ENCODE data around the gene DOCK9. TPM values are rescaled to one million over a fixed set of nuclear protein-coding genes. Genes with fewer than 3 reads are reported as not detected.

The DOCK9 gene
- total and polyA plus RNA-seq, 9 of the 15 experiments (the other 6 are each of a cell fraction or from before 2014, with no cell fraction given) = 3.5 to 25.3 (median 16.7) TPM

- TF ChIP-seq NFYB (IDR thresholded peaks at IDR 0.05; ENCODE audit: extremely low read depth, insufficient read length) = no peak
- TF ChIP-seq NR2F6 (CRISPR knock-in tag; IDR thresholded peaks at IDR 0.05) = no peak
Measured at GRCh38 chr13:98782654-98783053, 195.2 kb downstream of the DOCK9 start (continued).

DNA sequence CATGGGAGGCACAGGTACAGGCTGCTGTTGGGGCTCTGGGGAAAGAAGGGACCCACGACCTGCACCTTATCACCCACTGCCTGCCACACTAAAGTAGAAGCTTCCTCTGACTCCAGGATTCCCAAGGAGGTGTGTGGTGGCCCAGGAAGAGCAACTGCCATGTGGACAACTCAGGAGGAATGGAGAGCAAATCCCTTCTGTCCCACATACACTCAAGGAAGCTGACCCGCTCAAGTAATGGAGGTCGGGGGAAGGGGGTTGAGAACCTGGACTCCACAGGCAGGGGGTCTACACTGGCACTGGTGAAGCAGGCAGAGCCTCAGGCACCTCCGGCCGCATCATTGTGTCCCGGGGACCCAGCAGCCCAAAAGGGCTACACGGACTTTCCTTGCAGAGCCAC lies 196.0 kb downstream of the DOCK9 start:
- peaks cover 16 to 57% of the 10 kb centered on the region in 2 experiments for H3K27me3 ChIP-seq (ENCODE audit: control insufficient read depth in 2 of 2, insufficient read depth in 2 of 2, low read length in 2 of 2)
- no peak overlapping the region for H3K9ac ChIP-seq (ENCODE audit: insufficient read depth in 1 of 2, low read depth in 2 of 2, low read length in 2 of 2)
- in situ Hi-C loops (cut with MboI) = no loop called here
- H4K20me1 ChIP-seq (replicated peaks; ENCODE audit: control insufficient read depth, insufficient read depth, low read length) = no peaks in the 10 kb centered on the region
- H2AFZ ChIP-seq (ENCODE audit: low read depth, low read length) = no peak overlapping the region
- H3K9me1 ChIP-seq (ENCODE audit: control insufficient read depth, insufficient read depth, low read length) = no peaks in the 10 kb centered on the region
- ATAC-seq = no peak
- ChIA-PET POLR2A (no interaction called here), CTCF (ENCODE audit: low intra/inter-chr PET ratio) (no interaction called here)
- no peaks in the 10 kb centered on the region for H3K79me2 ChIP-seq (ENCODE audit: control insufficient read depth, insufficient read depth, low read length)
- no peaks in the 10 kb centered on the region for H3K4me1 ChIP-seq (replicated peaks in 1 of 2; ENCODE audit: control insufficient read depth in 2 of 2, insufficient read depth in 2 of 2, low read length in 2 of 2)
- H3K4me2 ChIP-seq (ENCODE audit: insufficient read depth, low read length) = no peak overlapping the region
- no TSS peak for BruUV-seq (replicated peaks)
- no peaks in the 10 kb centered on the region for H3K36me3 ChIP-seq (ENCODE audit: control insufficient read depth, insufficient read depth, low read length)
- H3K4me3 ChIP-seq = no peak overlapping the region
- intact Hi-C loops (cut with micrococcal nuclease) = no loop called here
- no peak for TF ChIP-seq HDAC6 (IDR thresholded peaks at IDR 0.05; ENCODE audit: low read depth, low read length)
- no peak for TF ChIP-seq ELK3 (CRISPR knock-in tag; IDR thresholded peaks at IDR 0.05)
- TF ChIP-seq, protein P1, sequence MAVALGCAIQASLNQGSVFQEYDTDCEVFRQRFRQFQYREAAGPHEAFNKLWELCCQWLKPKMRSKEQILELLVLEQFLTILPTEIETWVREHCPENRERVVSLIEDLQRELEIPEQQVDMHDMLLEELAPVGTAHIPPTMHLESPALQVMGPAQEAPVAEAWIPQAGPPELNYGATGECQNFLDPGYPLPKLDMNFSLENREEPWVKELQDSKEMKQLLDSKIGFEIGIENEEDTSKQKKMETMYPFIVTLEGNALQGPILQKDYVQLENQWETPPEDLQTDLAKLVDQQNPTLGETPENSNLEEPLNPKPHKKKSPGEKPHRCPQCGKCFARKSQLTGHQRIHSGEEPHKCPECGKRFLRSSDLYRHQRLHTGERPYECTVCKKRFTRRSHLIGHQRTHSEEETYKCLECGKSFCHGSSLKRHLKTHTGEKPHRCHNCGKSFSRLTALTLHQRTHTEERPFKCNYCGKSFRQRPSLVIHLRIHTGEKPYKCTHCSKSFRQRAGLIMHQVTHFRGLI (CRISPR knock-in tag; IDR thresholded peaks at IDR 0.05) = no peak
- no peak for TF ChIP-seq RBM39 (optimal IDR thresholded peaks at IDR 0.05; ENCODE audit: low read depth, low read length)
- no peak for TF ChIP-seq KHSRP (IDR thresholded peaks at IDR 0.05)
- TF ChIP-seq CEBPB (tag; IDR thresholded peaks at IDR 0.05) = no peak
- no peak for TF ChIP-seq THRA (IDR thresholded peaks at IDR 0.05)
- no peak for TF ChIP-seq SOX6 (IDR thresholded peaks at IDR 0.05)
- no peak for TF ChIP-seq IRF9 (tag; IDR thresholded peaks at IDR 0.05)
- no peak for TF ChIP-seq NONO (IDR thresholded peaks at IDR 0.05; ENCODE audit: low read depth in 2 of 2, low read length in 1 of 2)
- no peak for TF ChIP-seq ATF2 (CRISPR knock-in tag; IDR thresholded peaks at IDR 0.05)
- TF ChIP-seq, protein P2, sequence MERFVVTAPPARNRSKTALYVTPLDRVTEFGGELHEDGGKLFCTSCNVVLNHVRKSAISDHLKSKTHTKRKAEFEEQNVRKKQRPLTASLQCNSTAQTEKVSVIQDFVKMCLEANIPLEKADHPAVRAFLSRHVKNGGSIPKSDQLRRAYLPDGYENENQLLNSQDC (CRISPR knock-in tag; IDR thresholded peaks at IDR 0.05) = no peak
- no peak for TF ChIP-seq MEF2A (IDR thresholded peaks at IDR 0.05; ENCODE audit: control insufficient read depth, low read depth, low read length)
- TF ChIP-seq ZNF311 (CRISPR knock-in tag; IDR thresholded peaks at IDR 0.05) = no peak
- no peak for DNase-seq (ENCODE audit: extremely low read depth in 1 of 4, low spot score in 3 of 4)
- no peak overlapping the region for H3K27ac ChIP-seq (ENCODE audit: extremely low read depth, low read depth, low read length)
- 2% methylated on average over 7 of the region's 7 CpGs for WGBS (ENCODE audit: insufficient coverage, low coverage, missing lambda C conversion rate)
- no peaks in the 10 kb centered on the region for H3K9me3 ChIP-seq (replicated peaks; ENCODE audit: control insufficient read depth, insufficient read depth, low read depth, low read length)
- FAIRE-seq = no peak

Measured in K562 (cell line).